ENCODE results near the gene MTHFD2L. TPM values are rescaled to one million over a fixed set of nuclear protein-coding genes. Genes with fewer than 3 reads are reported as not detected.

The MTHFD2L gene
- total and polyA plus RNA-seq, 2 of the 8 experiments (the other 6 are each of a cell fraction or from before 2014, with no cell fraction given) = 5.4 to 15.0 TPM

GRCh38 chr4:74293558-74293957 is 135.6 kb downstream of the MTHFD2L start:
- Histone ChIP-seq H2BK12ac (ENCODE audit: low read depth, low read length) (no peak overlapping the region), H2BK15ac (ENCODE audit: low read length) (no peak overlapping the region), H4K91ac (replicated peaks; ENCODE audit: insufficient read length, low read length) (no peak overlapping the region), H3K4me2 (ENCODE audit: insufficient read depth in 1 of 2, low read depth in 2 of 2, low read length in 2 of 2) (no peak overlapping the region), H3K36me3 (ENCODE audit: control insufficient read depth in 2 of 4, insufficient read depth in 4 of 4, low read length in 3 of 4) (no peaks in the 10 kb centered on the region), H3K27ac (ENCODE audit: low read depth, low read length) (no peak overlapping the region), H3K4me1 (replicated peaks in 1 of 4; ENCODE audit: control insufficient read depth in 3 of 4, insufficient read depth in 4 of 4, low read length in 3 of 4) (no peaks in the 10 kb centered on the region), H2AFZ (ENCODE audit: low read length) (no peak overlapping the region), H2BK120ac (replicated peaks; ENCODE audit: low read depth, low read length) (no peak overlapping the region), H4K5ac (ENCODE audit: insufficient read length, low read depth, low read length) (no peak overlapping the region), H3K23me2 (ENCODE audit: low read depth, low read length) (no peaks in the 10 kb centered on the region), H4K8ac (ENCODE audit: extremely low read depth, insufficient read depth, low read length) (no peak overlapping the region), H3K56ac (replicated peaks; ENCODE audit: insufficient read length, low read depth, low read length) (no peak overlapping the region), H2BK5ac (ENCODE audit: low read depth, low read length) (no peak overlapping the region), H3K4me3 (ENCODE audit: extremely low read depth in 1 of 4, insufficient read depth in 2 of 4, low read depth in 3 of 4, low read length in 4 of 4) (no peak overlapping the region), H3K23ac (ENCODE audit: insufficient read length) (no peak overlapping the region), H4K20me1 (replicated peaks in 1 of 2; ENCODE audit: control insufficient read depth in 1 of 2, insufficient read depth in 2 of 2, low read length in 2 of 2) (no peaks in the 10 kb centered on the region), H3K79me1 (ENCODE audit: low read depth, low read length) (no peaks in the 10 kb centered on the region), H3K18ac (ENCODE audit: extremely low read depth, low read length) (no peak overlapping the region), H2AK5ac (ENCODE audit: low read depth, low read length) (no peak overlapping the region), H3K14ac (ENCODE audit: insufficient read length) (no peak overlapping the region), H3K9ac (replicated peaks in 1 of 4; ENCODE audit: extremely low read depth in 1 of 4, low read depth in 3 of 4, low read length in 3 of 4) (no peak overlapping the region), H2BK20ac (ENCODE audit: low read length) (no peak overlapping the region), H3K27me3 (replicated peaks in 1 of 4; ENCODE audit: control insufficient read depth in 3 of 4, extremely low read depth in 1 of 4, insufficient read depth in 3 of 4, low read length in 3 of 4) (no peaks in the 10 kb centered on the region), H3K79me2 (ENCODE audit: control insufficient read depth in 1 of 2, insufficient read depth in 2 of 2, low read length in 2 of 2) (no peaks in the 10 kb centered on the region), H3K9me3 (ENCODE audit: insufficient read depth in 2 of 2, low read depth in 1 of 2, low read length in 1 of 2) (no peaks in the 10 kb centered on the region), H3K4ac (replicated peaks; ENCODE audit: insufficient read length, low read depth, low read length) (no peak overlapping the region)
- 87% methylated on average over 2 of the region's 2 CpGs; no CpG with 5 or more reads in 1 of the 2 experiments for WGBS, 2 experiments (ENCODE audit: extremely low coverage in 1 of 2, insufficient coverage in 1 of 2, insufficient read length in 1 of 2, insufficient replicate concordance in 2 of 2, low coverage in 1 of 2, low lambda C conversion rate in 2 of 2, missing lambda C conversion rate in 1 of 2)
- TF ChIP-seq TBP (IDR thresholded peaks at IDR 0.05; ENCODE audit: low read depth, low read length) = no peak
- TF ChIP-seq SIX5 (IDR thresholded peaks at IDR 0.05; ENCODE audit: low read depth, low read length) = no peak
- TF ChIP-seq SP4 (IDR thresholded peaks at IDR 0.05; ENCODE audit: low read length) = no peak
- CTCF ChIA-PET (ENCODE audit: partially characterized antibody) = interaction anchor here (0.7 to 0.8 kb wide), 2 partner anchors 12 to 19 kb away, joined by 3 read pairs; no protein-coding TSS in a partner anchor
- FAIRE-seq (no peak), DNase-seq (ENCODE audit: low read depth in 1 of 2, low spot score in 2 of 2) (no peak)
- POLR2A ChIA-PET (ENCODE audit: partially characterized antibody) = no interaction called here

Measured in H1 (cell line).